HUDEP-2 (cell line): ENCODE data around the gene MPP2.
"Not testable (repeated sequence)": the region's sequence is repeated elsewhere in the genome, so short reads cannot be mapped to it uniquely, and the experiment has no call there.

Experiments used
- DNase-seq, 76 experiments: peaks; one replicate each; lab custom pipeline; 2025; ENCODE audit not compliant: unreplicated experiment in 76 of 76; lab: John Stamatoyannopoulos, UW

MPP2 gene

GRCh38 chr17:43931062-43931571, 23.8 kb upstream of the MPP2 start:
- DNase-seq, result peak in 1 of 76 experiments; percentile 5

GRCh38 chr17:43928609-43929008, 21.3 kb upstream of the MPP2 start:
- DNase-seq, result no peak

- not testable (repeated sequence) for DNase-seq
These were observed 20.6 kb upstream of the MPP2 start for GRCh38 chr17:43927929-43928328.

- DNase-seq, result no peak
These were observed 19.9 kb upstream of the MPP2 start for GRCh38 chr17:43927060-43927864.

- no peak for DNase-seq
These were observed 17.2 kb upstream of the MPP2 start for GRCh38 chr17:43924558-43924957.

- no peak for DNase-seq
These were observed 13.3 kb upstream of the MPP2 start for GRCh38 chr17:43920500-43921095.

- DNase-seq, result no peak
These were observed 10.7 kb upstream of the MPP2 start for GRCh38 chr17:43918026-43918389.

GRCh38 chr17:43917348-43918025, 10.2 kb upstream of the MPP2 start:
- peak in 2 of 76 experiments; percentile 2 to 8 for DNase-seq

- DNase-seq, result no peak
These were observed 9.6 kb upstream of the MPP2 start for GRCh38 chr17:43917016-43917347.

GRCh38 chr17:43916385-43916784, 9.0 kb upstream of the MPP2 start:
- no peak for DNase-seq

GRCh38 chr17:43915559-43915958, 8.2 kb upstream of the MPP2 start:
- no peak for DNase-seq

GRCh38 chr17:43914451-43914850, 7.1 kb upstream of the MPP2 start:
- DNase-seq, result no peak

GRCh38 chr17:43913584-43913983, 6.2 kb upstream of the MPP2 start:
- DNase-seq, result no peak

- DNase-seq, result no peak
These were observed 5.4 kb upstream of the MPP2 start for GRCh38 chr17:43912635-43913304.

- DNase-seq, result peak in 68 of 76 experiments; percentile 12 to 80 (median 52)
These were observed 4.6 kb upstream of the MPP2 start for GRCh38 chr17:43911904-43912303.

GRCh38 chr17:43909537-43910231, 2.3 kb upstream of the MPP2 start:
- no peak for DNase-seq

GRCh38 chr17:43907998-43908721, 824 bp upstream of the MPP2 start:
- peak in 38 of 76 experiments; percentile 3 to 56 (median 28) for DNase-seq

- DNase-seq, result no peak
These were observed 348 bp downstream of the MPP2 start for GRCh38 chr17:43906951-43907424.

- DNase-seq, result no peak
These were observed 1.1 kb downstream of the MPP2 start for GRCh38 chr17:43905985-43906852.
